Fibroblast of lung (primary cell): ENCODE data around the gene CES3.

Experiments used
- EZH2 ChIP-seq: IDR thresholded peaks from 2 replicates; pipeline ENCODE4 v1.5.1; 2012; ENCODE audit warnings: low read length, control low read depth, mild to moderate bottlenecking; ENCODE audit errors: missing control alignments
- TF ChIP-seq, protein P1 (sequence below), 2 donors: IDR thresholded peaks in 1 of 2; conservative IDR thresholded peaks in 1 of 2; 1 replicate in 1 of 2; 2 replicates in 1 of 2; pipeline ENCODE4 v1.5.1; 2011 to 2012; ENCODE audit warnings: low read length in 2 of 2, control low read depth in 1 of 2, inconsistent platforms in 1 of 2, low read depth in 1 of 2, mild to moderate bottlenecking in 1 of 2

DNA sequence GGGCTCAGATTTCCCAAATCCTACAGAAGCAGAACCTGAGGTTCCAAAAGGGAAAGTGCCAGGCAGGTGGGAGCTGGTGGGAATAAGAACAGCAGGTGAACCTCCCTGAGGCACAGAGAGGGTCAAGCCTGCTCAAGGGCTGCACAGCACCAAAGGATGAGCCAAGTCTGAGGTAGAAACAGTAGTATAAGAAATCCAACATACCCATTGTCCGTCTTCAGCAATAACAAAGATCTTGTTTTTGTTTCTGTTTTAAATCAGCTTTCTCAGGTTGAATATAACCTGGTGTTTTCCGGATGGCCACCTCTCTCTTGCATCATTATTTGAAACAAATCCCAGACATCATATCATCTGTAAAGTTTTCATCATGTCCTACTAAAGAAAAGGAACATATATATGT lies 10.6 kb upstream of the CES3 start:
- no peak for TF ChIP-seq EZH2
- TF ChIP-seq, protein P1, sequence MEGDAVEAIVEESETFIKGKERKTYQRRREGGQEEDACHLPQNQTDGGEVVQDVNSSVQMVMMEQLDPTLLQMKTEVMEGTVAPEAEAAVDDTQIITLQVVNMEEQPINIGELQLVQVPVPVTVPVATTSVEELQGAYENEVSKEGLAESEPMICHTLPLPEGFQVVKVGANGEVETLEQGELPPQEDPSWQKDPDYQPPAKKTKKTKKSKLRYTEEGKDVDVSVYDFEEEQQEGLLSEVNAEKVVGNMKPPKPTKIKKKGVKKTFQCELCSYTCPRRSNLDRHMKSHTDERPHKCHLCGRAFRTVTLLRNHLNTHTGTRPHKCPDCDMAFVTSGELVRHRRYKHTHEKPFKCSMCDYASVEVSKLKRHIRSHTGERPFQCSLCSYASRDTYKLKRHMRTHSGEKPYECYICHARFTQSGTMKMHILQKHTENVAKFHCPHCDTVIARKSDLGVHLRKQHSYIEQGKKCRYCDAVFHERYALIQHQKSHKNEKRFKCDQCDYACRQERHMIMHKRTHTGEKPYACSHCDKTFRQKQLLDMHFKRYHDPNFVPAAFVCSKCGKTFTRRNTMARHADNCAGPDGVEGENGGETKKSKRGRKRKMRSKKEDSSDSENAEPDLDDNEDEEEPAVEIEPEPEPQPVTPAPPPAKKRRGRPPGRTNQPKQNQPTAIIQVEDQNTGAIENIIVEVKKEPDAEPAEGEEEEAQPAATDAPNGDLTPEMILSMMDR (conservative IDR thresholded peaks at IDR 0.05 in 1 of 2, IDR thresholded peaks at IDR 0.05 in 1 of 2; ENCODE audit: low read depth in 1 of 2, low read length in 2 of 2), result no peak
